ENCODE measurements around the gene PCCA. TPM values are rescaled to one million over a fixed set of nuclear protein-coding genes. Genes with fewer than 3 reads are reported as not detected.

PCCA gene
- polyA plus RNA-seq, 1 of the 3 experiments (the other 2 are of a cell fraction): 7.3 TPM

DNA sequence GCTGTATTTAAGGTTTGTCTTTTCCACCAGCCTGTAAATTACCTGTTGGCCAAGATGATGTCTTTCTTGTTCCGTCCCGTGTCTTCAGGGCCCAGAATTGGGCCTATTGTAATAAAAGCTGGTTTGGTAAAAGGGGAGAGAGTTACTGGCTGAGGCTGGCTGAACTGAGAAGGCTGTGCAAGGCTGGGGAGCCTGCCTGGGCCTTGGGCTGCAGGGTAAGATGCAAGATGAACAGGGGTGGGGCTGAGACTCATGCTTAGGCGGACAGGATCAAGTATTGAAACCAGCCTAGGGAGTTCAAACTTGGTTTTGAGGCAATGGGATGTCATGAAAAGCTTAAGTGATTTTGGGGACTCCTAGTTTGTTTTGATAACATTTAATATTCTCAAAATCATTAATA, 142.3 kb downstream of the PCCA start:
- 93% methylated on average over 3 of the region's 3 CpGs for WGBS (ENCODE audit: low lambda C conversion rate)
- H3F3A ChIP-seq (replicated peaks; ENCODE audit: insufficient read depth): peaks cover 3% of the 10 kb centered on the region

DNA sequence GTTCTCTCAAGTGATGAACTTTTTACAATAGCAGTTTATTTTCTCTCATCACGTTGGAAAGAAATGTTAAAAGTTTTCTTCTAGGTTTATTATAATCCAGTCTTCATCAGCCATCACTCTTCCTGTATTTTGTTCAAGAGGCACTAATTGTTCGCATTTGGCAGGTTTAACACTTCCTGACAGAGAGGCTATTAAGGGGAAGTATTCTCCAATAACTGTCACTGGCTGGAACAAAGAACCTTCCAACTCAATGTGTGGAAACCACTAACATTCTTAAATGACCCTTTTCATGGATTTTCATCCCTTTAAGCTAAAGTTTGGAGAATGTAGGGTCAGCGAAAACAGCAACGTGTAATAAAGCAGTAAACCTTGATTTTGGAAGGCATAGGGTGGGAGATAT, 145.1 kb downstream of the PCCA start:
- 98% methylated on average over 4 of the region's 4 CpGs for WGBS (ENCODE audit: low lambda C conversion rate)
- H3K4me2 ChIP-seq: no peak overlapping the region
- H4K20me1 ChIP-seq (ENCODE audit: insufficient read depth): no peaks in the 10 kb centered on the region
- no peaks in the 10 kb centered on the region for H3K27me3 ChIP-seq (ENCODE audit: insufficient read depth)
- peaks cover 2 to 7% of the 10 kb centered on the region in 2 experiments for H3K36me3 ChIP-seq (replicated peaks in 1 of 2; ENCODE audit: control insufficient read depth in 1 of 2, insufficient read depth in 2 of 2, low read length in 1 of 2)
- H3K79me2 ChIP-seq (ENCODE audit: insufficient read depth): no peaks in the 10 kb centered on the region
- H3K9ac ChIP-seq: no peak overlapping the region
- no peak for DNase-seq
- CTCF ChIA-PET: interaction anchor here (0.7 to 6.7 kb wide), 8 partner anchors 11 to 581 kb away, joined by 3 to 63 read pairs (median 4); no protein-coding TSS in a partner anchor
- H2AFZ ChIP-seq (ENCODE audit: low read depth): no peak overlapping the region
- no peaks in the 10 kb centered on the region for H3K9me3 ChIP-seq
- H3K4me1 ChIP-seq (ENCODE audit: control insufficient read depth in 1 of 2, insufficient read depth in 2 of 2, low read depth in 1 of 2, low read length in 1 of 2): peaks cover 0 to 8% of the 10 kb centered on the region in 2 experiments; a peak in 2 of 4 replicates
- no peak overlapping the region for H3K4me3 ChIP-seq (ENCODE audit: low read depth in 2 of 2, low read length in 1 of 2)
- no peaks in the 10 kb centered on the region for H3K9me2 ChIP-seq
- POLR2A ChIA-PET: no interaction called here
- TF ChIP-seq YY1 (IDR thresholded peaks at IDR 0.05; ENCODE audit: low read depth) (no peak), TAF1 (IDR thresholded peaks at IDR 0.05; ENCODE audit: borderline replicate concordance, low read depth, low read length) (no peak), FOSL2 (IDR thresholded peaks at IDR 0.05; ENCODE audit: borderline replicate concordance, low read depth) (no peak), MXI1 (IDR thresholded peaks at IDR 0.05; ENCODE audit: low read depth, low read length) (no peak), ELF1 (IDR thresholded peaks at IDR 0.05) (no peak), TEAD4 (IDR thresholded peaks at IDR 0.05; ENCODE audit: borderline replicate concordance, insufficient read depth) (no peak), RXRA (IDR thresholded peaks at IDR 0.05; ENCODE audit: borderline replicate concordance, low read depth) (no peak), RAD21 (IDR thresholded peaks at IDR 0.05; ENCODE audit: low read length) (no peak), RFX5 (IDR thresholded peaks at IDR 0.05; ENCODE audit: low read length) (no peak), NRF1 (IDR thresholded peaks at IDR 0.05; ENCODE audit: low read depth, low read length) (no peak), FOXJ3 (CRISPR knock-in tag; IDR thresholded peaks at IDR 0.05) (no peak), NFIC (IDR thresholded peaks at IDR 0.05; ENCODE audit: borderline replicate concordance) (no peak), JUND (IDR thresholded peaks at IDR 0.05) (no peak)
- TF ChIP-seq, protein P1, sequence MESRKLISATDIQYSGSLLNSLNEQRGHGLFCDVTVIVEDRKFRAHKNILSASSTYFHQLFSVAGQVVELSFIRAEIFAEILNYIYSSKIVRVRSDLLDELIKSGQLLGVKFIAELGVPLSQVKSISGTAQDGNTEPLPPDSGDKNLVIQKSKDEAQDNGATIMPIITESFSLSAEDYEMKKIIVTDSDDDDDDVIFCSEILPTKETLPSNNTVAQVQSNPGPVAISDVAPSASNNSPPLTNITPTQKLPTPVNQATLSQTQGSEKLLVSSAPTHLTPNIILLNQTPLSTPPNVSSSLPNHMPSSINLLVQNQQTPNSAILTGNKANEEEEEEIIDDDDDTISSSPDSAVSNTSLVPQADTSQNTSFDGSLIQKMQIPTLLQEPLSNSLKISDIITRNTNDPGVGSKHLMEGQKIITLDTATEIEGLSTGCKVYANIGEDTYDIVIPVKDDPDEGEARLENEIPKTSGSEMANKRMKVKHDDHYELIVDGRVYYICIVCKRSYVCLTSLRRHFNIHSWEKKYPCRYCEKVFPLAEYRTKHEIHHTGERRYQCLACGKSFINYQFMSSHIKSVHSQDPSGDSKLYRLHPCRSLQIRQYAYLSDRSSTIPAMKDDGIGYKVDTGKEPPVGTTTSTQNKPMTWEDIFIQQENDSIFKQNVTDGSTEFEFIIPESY (IDR thresholded peaks at IDR 0.05; ENCODE audit: borderline replicate concordance, low read depth): no peak
- TF ChIP-seq, protein P2, sequence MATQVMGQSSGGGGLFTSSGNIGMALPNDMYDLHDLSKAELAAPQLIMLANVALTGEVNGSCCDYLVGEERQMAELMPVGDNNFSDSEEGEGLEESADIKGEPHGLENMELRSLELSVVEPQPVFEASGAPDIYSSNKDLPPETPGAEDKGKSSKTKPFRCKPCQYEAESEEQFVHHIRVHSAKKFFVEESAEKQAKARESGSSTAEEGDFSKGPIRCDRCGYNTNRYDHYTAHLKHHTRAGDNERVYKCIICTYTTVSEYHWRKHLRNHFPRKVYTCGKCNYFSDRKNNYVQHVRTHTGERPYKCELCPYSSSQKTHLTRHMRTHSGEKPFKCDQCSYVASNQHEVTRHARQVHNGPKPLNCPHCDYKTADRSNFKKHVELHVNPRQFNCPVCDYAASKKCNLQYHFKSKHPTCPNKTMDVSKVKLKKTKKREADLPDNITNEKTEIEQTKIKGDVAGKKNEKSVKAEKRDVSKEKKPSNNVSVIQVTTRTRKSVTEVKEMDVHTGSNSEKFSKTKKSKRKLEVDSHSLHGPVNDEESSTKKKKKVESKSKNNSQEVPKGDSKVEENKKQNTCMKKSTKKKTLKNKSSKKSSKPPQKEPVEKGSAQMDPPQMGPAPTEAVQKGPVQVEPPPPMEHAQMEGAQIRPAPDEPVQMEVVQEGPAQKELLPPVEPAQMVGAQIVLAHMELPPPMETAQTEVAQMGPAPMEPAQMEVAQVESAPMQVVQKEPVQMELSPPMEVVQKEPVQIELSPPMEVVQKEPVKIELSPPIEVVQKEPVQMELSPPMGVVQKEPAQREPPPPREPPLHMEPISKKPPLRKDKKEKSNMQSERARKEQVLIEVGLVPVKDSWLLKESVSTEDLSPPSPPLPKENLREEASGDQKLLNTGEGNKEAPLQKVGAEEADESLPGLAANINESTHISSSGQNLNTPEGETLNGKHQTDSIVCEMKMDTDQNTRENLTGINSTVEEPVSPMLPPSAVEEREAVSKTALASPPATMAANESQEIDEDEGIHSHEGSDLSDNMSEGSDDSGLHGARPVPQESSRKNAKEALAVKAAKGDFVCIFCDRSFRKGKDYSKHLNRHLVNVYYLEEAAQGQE (IDR thresholded peaks at IDR 0.05; ENCODE audit: low read depth, low read length): no peak
- TF ChIP-seq, protein P3, sequence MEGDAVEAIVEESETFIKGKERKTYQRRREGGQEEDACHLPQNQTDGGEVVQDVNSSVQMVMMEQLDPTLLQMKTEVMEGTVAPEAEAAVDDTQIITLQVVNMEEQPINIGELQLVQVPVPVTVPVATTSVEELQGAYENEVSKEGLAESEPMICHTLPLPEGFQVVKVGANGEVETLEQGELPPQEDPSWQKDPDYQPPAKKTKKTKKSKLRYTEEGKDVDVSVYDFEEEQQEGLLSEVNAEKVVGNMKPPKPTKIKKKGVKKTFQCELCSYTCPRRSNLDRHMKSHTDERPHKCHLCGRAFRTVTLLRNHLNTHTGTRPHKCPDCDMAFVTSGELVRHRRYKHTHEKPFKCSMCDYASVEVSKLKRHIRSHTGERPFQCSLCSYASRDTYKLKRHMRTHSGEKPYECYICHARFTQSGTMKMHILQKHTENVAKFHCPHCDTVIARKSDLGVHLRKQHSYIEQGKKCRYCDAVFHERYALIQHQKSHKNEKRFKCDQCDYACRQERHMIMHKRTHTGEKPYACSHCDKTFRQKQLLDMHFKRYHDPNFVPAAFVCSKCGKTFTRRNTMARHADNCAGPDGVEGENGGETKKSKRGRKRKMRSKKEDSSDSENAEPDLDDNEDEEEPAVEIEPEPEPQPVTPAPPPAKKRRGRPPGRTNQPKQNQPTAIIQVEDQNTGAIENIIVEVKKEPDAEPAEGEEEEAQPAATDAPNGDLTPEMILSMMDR (IDR thresholded peaks at IDR 0.05): no peak
- TF ChIP-seq, protein P4, sequence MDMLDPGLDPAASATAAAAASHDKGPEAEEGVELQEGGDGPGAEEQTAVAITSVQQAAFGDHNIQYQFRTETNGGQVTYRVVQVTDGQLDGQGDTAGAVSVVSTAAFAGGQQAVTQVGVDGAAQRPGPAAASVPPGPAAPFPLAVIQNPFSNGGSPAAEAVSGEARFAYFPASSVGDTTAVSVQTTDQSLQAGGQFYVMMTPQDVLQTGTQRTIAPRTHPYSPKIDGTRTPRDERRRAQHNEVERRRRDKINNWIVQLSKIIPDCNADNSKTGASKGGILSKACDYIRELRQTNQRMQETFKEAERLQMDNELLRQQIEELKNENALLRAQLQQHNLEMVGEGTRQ (IDR thresholded peaks at IDR 0.05; ENCODE audit: borderline replicate concordance, low read depth, low read length): no peak
- H3F3A ChIP-seq (replicated peaks; ENCODE audit: insufficient read depth): peaks cover 3% of the 10 kb centered on the region
- no peak overlapping the region for H3K27ac ChIP-seq (ENCODE audit: low read depth in 2 of 2, low read length in 1 of 2)

More for the DNA sequence above, 142.3 kb downstream of the PCCA start:
- CTCF ChIA-PET: interaction anchor here (1.3 to 6.7 kb wide), 2 partner anchors 283 to 574 kb away, joined by 5 to 63 read pairs; no protein-coding TSS in a partner anchor
- no peak overlapping the region for H3K27ac ChIP-seq (ENCODE audit: low read depth in 2 of 2, low read length in 1 of 2)
- peaks cover 0 to 4% of the 10 kb centered on the region in 2 experiments; a peak in 2 of 4 replicates for H3K4me1 ChIP-seq (ENCODE audit: control insufficient read depth in 1 of 2, insufficient read depth in 2 of 2, low read depth in 1 of 2, low read length in 1 of 2)
- no peaks in the 10 kb centered on the region for H3K27me3 ChIP-seq (ENCODE audit: insufficient read depth)
- H2AFZ ChIP-seq (ENCODE audit: low read depth): no peak overlapping the region
- H3K9ac ChIP-seq: no peak overlapping the region
- H3K36me3 ChIP-seq (replicated peaks in 1 of 2; ENCODE audit: control insufficient read depth in 1 of 2, insufficient read depth in 2 of 2, low read length in 1 of 2): no peaks in the 10 kb centered on the region
- no peak overlapping the region for H3K4me3 ChIP-seq (ENCODE audit: low read depth in 2 of 2, low read length in 1 of 2)
- H3K9me3 ChIP-seq: no peaks in the 10 kb centered on the region
- no peaks in the 10 kb centered on the region for H3K79me2 ChIP-seq (ENCODE audit: insufficient read depth)
- H3K4me2 ChIP-seq: no peak overlapping the region
- no peak for TF ChIP-seq ELF1 (IDR thresholded peaks at IDR 0.05)
- DNase-seq: no peak
- POLR2A ChIA-PET: no interaction called here
- no peaks in the 10 kb centered on the region for H4K20me1 ChIP-seq (ENCODE audit: insufficient read depth)
- no peaks in the 10 kb centered on the region for H3K9me2 ChIP-seq
